ENCODE data around the gene LRRC73. TPM values are rescaled to one million over a fixed set of nuclear protein-coding genes. Genes with fewer than 3 reads are reported as not detected.

The LRRC73 gene
- total and polyA plus RNA-seq, 9 of the 15 experiments (the other 6 are each of a cell fraction or from before 2014, with no cell fraction given): 0.07 to 0.55 (median 0.16) TPM; not detected in 3

DNA sequence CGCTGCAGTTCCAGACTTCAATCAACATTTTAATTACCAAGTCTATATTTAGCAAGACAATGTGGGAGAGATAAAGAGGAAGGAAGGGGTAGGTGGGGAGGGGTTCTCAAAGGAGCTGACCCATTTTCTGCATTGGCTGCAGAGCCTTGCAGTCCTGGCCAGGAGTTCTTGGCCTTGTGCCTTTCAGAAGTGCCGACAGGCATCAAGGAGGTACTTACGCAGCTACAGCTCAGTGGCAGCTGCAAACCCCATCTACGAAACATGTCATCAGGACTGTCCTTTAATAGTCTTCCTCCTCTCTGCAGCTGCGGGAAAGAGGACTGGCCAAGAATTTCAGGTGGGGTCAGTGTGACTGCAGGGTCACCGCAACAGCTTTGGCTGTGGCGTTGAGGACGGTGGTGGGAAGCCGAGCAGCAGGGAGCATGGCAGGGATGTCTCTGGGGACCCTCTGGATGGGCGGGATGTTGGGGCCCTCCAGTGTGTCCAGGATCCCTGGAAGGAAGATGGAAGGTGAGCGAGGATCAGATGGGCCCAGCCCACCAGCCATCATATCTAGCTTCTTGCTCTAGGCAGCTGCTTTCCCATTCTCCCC lies 1.8 kb upstream of the LRRC73 start:
- no peak overlapping the region for H2AFZ ChIP-seq (ENCODE audit: low read depth, low read length)
- FAIRE-seq (no peak), ATAC-seq (no peak), DNase-seq (ENCODE audit: extremely low read depth in 1 of 4, low spot score in 3 of 4) (no peak)
- peaks cover 21 to 37% of the 10 kb centered on the region in 2 experiments; a peak in 4 of 5 replicates for H3K4me1 ChIP-seq (replicated peaks in 1 of 2; ENCODE audit: control insufficient read depth in 2 of 2, insufficient read depth in 2 of 2, low read length in 2 of 2)
- WGBS (ENCODE audit: insufficient coverage, low coverage, missing lambda C conversion rate): 85% methylated on average over 11 of the region's 11 CpGs
- peaks cover 52% of the 10 kb centered on the region for H3K36me3 ChIP-seq (ENCODE audit: control insufficient read depth, insufficient read depth, low read length)
- H4K20me1 ChIP-seq (replicated peaks; ENCODE audit: control insufficient read depth, insufficient read depth, low read length): peaks cover 6% of the 10 kb centered on the region; the same call in 1 of the 2 replicates
- in situ Hi-C loops (cut with MboI): loop anchor here (5.0 kb wide), 1 partner anchor 605 kb away; no protein-coding TSS in a partner anchor
- H3K4me2 ChIP-seq (ENCODE audit: insufficient read depth, low read length): no peak overlapping the region
- H3K4me3 ChIP-seq: no peak overlapping the region
- peak; percentile 39; the same call in 1 of the 2 replicates for TF ChIP-seq RBFOX2 (IDR thresholded peaks at IDR 0.05; ENCODE audit: low read depth, low read length)
- TF ChIP-seq ILF3 (IDR thresholded peaks at IDR 0.05; ENCODE audit: borderline replicate concordance): no peak
- TF ChIP-seq, protein P1, sequence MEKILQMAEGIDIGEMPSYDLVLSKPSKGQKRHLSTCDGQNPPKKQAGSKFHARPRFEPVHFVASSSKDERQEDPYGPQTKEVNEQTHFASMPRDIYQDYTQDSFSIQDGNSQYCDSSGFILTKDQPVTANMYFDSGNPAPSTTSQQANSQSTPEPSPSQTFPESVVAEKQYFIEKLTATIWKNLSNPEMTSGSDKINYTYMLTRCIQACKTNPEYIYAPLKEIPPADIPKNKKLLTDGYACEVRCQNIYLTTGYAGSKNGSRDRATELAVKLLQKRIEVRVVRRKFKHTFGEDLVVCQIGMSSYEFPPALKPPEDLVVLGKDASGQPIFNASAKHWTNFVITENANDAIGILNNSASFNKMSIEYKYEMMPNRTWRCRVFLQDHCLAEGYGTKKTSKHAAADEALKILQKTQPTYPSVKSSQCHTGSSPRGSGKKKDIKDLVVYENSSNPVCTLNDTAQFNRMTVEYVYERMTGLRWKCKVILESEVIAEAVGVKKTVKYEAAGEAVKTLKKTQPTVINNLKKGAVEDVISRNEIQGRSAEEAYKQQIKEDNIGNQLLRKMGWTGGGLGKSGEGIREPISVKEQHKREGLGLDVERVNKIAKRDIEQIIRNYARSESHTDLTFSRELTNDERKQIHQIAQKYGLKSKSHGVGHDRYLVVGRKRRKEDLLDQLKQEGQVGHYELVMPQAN (IDR thresholded peaks at IDR 0.05; ENCODE audit: borderline replicate concordance): no peak
- TF ChIP-seq, protein P2, sequence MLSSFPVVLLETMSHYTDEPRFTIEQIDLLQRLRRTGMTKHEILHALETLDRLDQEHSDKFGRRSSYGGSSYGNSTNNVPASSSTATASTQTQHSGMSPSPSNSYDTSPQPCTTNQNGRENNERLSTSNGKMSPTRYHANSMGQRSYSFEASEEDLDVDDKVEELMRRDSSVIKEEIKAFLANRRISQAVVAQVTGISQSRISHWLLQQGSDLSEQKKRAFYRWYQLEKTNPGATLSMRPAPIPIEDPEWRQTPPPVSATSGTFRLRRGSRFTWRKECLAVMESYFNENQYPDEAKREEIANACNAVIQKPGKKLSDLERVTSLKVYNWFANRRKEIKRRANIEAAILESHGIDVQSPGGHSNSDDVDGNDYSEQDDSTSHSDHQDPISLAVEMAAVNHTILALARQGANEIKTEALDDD (IDR thresholded peaks at IDR 0.05): no peak
- TF ChIP-seq SRSF3 (IDR thresholded peaks at IDR 0.05; ENCODE audit: insufficient read depth, low read length): no peak
- TF ChIP-seq POLR2G (IDR thresholded peaks at IDR 0.05; ENCODE audit: low read depth, low read length): 0 out of 2 replicates have a peak, but pooled peaks have one; percentile 25
- peak; percentile 18; the same call in 1 of the 2 replicates for TF ChIP-seq ZFX (CRISPR knock-in tag; IDR thresholded peaks at IDR 0.05)
- no peak for TF ChIP-seq U2AF1 (optimal IDR thresholded peaks at IDR 0.05; ENCODE audit: low read depth, low read length)
- TF ChIP-seq CCAR2 (IDR thresholded peaks at IDR 0.05; ENCODE audit: low read depth, low read length): no peak
- no peak for TF ChIP-seq MAFF (IDR thresholded peaks at IDR 0.05; ENCODE audit: low read length)
- TF ChIP-seq, protein P3, sequence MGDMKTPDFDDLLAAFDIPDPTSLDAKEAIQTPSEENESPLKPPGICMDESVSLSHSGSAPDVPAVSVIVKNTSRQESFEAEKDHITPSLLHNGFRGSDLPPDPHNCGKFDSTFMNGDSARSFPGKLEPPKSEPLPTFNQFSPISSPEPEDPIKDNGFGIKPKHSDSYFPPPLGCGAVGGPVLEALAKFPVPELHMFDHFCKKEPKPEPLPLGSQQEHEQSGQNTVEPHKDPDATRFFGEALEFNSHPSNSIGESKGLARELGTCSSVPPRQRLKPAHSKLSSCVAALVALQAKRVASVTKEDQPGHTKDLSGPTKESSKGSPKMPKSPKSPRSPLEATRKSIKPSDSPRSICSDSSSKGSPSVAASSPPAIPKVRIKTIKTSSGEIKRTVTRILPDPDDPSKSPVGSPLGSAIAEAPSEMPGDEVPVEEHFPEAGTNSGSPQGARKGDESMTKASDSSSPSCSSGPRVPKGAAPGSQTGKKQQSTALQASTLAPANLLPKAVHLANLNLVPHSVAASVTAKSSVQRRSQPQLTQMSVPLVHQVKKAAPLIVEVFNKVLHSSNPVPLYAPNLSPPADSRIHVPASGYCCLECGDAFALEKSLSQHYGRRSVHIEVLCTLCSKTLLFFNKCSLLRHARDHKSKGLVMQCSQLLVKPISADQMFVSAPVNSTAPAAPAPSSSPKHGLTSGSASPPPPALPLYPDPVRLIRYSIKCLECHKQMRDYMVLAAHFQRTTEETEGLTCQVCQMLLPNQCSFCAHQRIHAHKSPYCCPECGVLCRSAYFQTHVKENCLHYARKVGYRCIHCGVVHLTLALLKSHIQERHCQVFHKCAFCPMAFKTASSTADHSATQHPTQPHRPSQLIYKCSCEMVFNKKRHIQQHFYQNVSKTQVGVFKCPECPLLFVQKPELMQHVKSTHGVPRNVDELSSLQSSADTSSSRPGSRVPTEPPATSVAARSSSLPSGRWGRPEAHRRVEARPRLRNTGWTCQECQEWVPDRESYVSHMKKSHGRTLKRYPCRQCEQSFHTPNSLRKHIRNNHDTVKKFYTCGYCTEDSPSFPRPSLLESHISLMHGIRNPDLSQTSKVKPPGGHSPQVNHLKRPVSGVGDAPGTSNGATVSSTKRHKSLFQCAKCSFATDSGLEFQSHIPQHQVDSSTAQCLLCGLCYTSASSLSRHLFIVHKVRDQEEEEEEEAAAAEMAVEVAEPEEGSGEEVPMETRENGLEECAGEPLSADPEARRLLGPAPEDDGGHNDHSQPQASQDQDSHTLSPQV (IDR thresholded peaks at IDR 0.05): no peak
- H3K9ac ChIP-seq (ENCODE audit: insufficient read depth in 1 of 2, low read depth in 2 of 2, low read length in 2 of 2): no peak overlapping the region
- H3K9me3 ChIP-seq (replicated peaks; ENCODE audit: control insufficient read depth, insufficient read depth, low read depth, low read length): no peaks in the 10 kb centered on the region
- intact Hi-C loops (cut with micrococcal nuclease): no loop called here
- peaks cover 25% of the 10 kb centered on the region for H3K79me2 ChIP-seq (ENCODE audit: control insufficient read depth, insufficient read depth, low read length)
- peaks cover 0 to 6% of the 10 kb centered on the region in 2 experiments; a peak in 2 of 5 replicates for H3K27me3 ChIP-seq (ENCODE audit: control insufficient read depth in 2 of 2, insufficient read depth in 2 of 2, low read length in 2 of 2)
- ChIA-PET POLR2A (interaction anchor here (0.6 to 1.9 kb wide), 6 partner anchors 9 to 1625 kb away, joined by 3 to 5 read pairs (median 3); no protein-coding TSS in a partner anchor), CTCF (ENCODE audit: low intra/inter-chr PET ratio) (no interaction called here)
- BruUV-seq (replicated peaks): no TSS peak
- peaks cover 4% of the 10 kb centered on the region for H3K9me1 ChIP-seq (ENCODE audit: control insufficient read depth, insufficient read depth, low read length)
- no peak overlapping the region for H3K27ac ChIP-seq (ENCODE audit: extremely low read depth, low read depth, low read length)

Data from K562 (cell line).